Gastroesophageal sphincter (tissue), 3 donors: ENCODE data around the gene CCDC136.

ENCODE experiments used
- CTCF ChIP-seq, 4 experiments: fragments of 200-600 bp in 2 of 4; fragments of 450-650 bp in 2 of 4; sonication (generic) in 1 of 4; IDR thresholded peaks; one replicate each; pipeline ENCODE4 v1.5.1; 2017 to 2019; ENCODE audit warnings: antibody characterized with exemption in 4 of 4, mild to moderate bottlenecking in 2 of 4, moderate library complexity in 2 of 4
- POLR2A ChIP-seq, 2 donors: fragments of 450-650 bp; IDR thresholded peaks; one replicate each; pipeline ENCODE4 v1.6.1; 2017; ENCODE audit warnings: antibody characterized with exemption in 2 of 2, mild to moderate bottlenecking in 2 of 2, moderate library complexity in 1 of 2

DNA sequence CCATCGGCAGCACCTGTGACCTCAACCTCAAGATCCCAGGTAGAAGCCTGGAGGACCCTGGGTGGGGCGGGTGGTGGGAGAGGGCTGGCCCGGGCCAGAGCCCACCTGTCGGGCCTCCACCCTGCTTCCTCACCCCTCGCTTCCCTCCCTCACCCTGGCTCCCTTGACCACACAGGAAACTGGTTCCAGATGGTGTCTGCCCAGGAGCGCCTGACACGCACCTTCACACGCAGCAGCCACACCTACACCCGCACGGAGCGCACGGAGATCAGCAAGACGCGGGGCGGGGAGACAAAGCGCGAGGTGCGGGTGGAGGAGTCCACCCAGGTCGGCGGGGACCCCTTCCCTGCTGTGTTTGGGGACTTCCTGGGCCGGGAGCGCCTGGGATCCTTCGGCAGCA lies 62.0 kb downstream of the CCDC136 start:
- TF ChIP-seq CTCF (IDR thresholded peaks at IDR 0.05), result no peak
- no peak for TF ChIP-seq POLR2A (IDR thresholded peaks at IDR 0.05)
